H1 (cell line): ENCODE data around the gene PPP1R12A. TPM values are rescaled to one million over a fixed set of nuclear protein-coding genes. Genes with fewer than 3 reads are reported as not detected.

Experiments used
- CBX8 ChIP-seq: fragments of 300-800, 300-1000 bp; sonication (generic); IDR thresholded peaks from 2 replicates; pipeline ENCODE4 v1.7.1; 2016; ENCODE audit warnings: low read depth, low read length, borderline replicate concordance
- CHD7 ChIP-seq: fragments of 300-600 bp; sonication (generic); IDR thresholded peaks from 2 replicates; pipeline ENCODE4 v1.7.1; 2012; ENCODE audit warnings: low read length, moderate library complexity, mild to moderate bottlenecking, inconsistent platforms; ENCODE audit not compliant: insufficient replicate concordance
- POLR2AphosphoS5 ChIP-seq: IDR thresholded peaks from 2 replicates; pipeline ENCODE4 v1.6.1; 2011; ENCODE audit warnings: low read depth, low read length
- RAD21 ChIP-seq, 2 experiments: IDR thresholded peaks in 1 of 2; conservative IDR thresholded peaks in 1 of 2; 2 replicates each; pipeline ENCODE4 v1.6.1; 2011; ENCODE audit warnings: low read depth in 2 of 2, low read length in 2 of 2, improper control_type of control experiment in 1 of 2, inconsistent platforms in 1 of 2, mild to moderate bottlenecking in 1 of 2, moderate library complexity in 1 of 2
- RBBP5 ChIP-seq: IDR thresholded peaks from 2 replicates; pipeline ENCODE4 v1.7.1; 2012; ENCODE audit warnings: low read depth, mild to moderate bottlenecking, inconsistent platforms, low read length, moderate library complexity, borderline replicate concordance
- RXRA ChIP-seq: IDR thresholded peaks from 2 replicates; pipeline ENCODE4 v1.6.1; 2011; ENCODE audit warnings: low read depth, mild to moderate bottlenecking, low read length, moderate library complexity; ENCODE audit not compliant: insufficient read depth
- SAP30 ChIP-seq: fragments of 300-600 bp; sonication (generic); IDR thresholded peaks from 2 replicates; pipeline ENCODE4 v1.7.1; 2012; ENCODE audit warnings: low read length, moderate library complexity, mild to moderate bottlenecking, inconsistent platforms; ENCODE audit not compliant: insufficient read depth, insufficient replicate concordance
- SP2 ChIP-seq: IDR thresholded peaks from 2 replicates; pipeline ENCODE4 v1.6.1; 2012; ENCODE audit warnings: mild to moderate bottlenecking, low read length, inconsistent platforms
- SRF ChIP-seq: IDR thresholded peaks from 2 replicates; pipeline ENCODE4 v1.6.1; 2011; ENCODE audit warnings: mild to moderate bottlenecking, low read depth, low read length, moderate library complexity
- USF2 ChIP-seq: IDR thresholded peaks from 2 replicates; pipeline ENCODE4 v1.6.1; 2011; ENCODE audit warnings: low read length, improper control_type of control experiment
- polyA plus RNA-seq, 7 experiments: library from polyadenylated mRNA; depleted of rRNA in 3 of 7; stranded (reverse) in 5 of 7; unstranded in 2 of 7; fragments of >200 nt in 5 of 7; fragments of 200-250 nt in 2 of 7; gene quantifications; 1 replicate in 5 of 7; 2 replicates in 1 of 7; 4 replicates in 1 of 7; pipeline versions ENCODE4 v1.2.1 to v1.2.3, GENCODE V29; 2011 to 2013; ENCODE audit warnings: missing spikeins in 2 of 7, mixed read lengths in 2 of 7
- total RNA-seq: library from RNA; stranded (reverse); fragmentation: NEBNext Ultra II Directional; extraction: Animal tissue kit (Norgen Biotek cat#: 25700); gene quantifications from 2 replicates; pipeline ENCODE4 v1.2.1, GENCODE V29; 2021

Gene PPP1R12A
- total and polyA plus RNA-seq, 2 of the 8 experiments (the other 6 are each of a cell fraction or from before 2014, with no cell fraction given) = 14.7 to 81.5 TPM

DNA sequence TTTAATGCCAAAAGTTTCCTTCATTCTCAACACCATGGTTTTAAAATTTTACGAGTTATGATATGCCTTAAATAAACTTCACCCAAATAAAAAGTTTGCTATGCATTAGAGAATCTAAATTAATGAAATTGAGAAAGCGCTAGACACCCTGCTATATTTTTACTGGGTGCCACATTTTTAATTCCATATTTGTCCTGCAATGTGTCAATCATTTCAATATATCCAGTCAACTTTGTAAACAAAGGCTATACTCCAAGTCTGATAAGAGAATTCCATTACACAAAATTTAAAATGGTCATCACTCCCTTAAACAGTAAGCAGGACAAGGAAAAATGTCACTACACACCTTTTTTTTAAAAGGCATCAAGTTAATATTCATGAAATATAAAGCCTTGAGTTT is 1.9 kb downstream of the PPP1R12A start (continued):
- no peak for TF ChIP-seq CHD7
- TF ChIP-seq SP2 = no peak
- TF ChIP-seq USF2 = no peak
- no peak for TF ChIP-seq POLR2AphosphoS5
- TF ChIP-seq RAD21 (IDR thresholded peaks at IDR 0.05 in 1 of 2, conservative IDR thresholded peaks at IDR 0.05 in 1 of 2; ENCODE audit: low read depth in 2 of 2, low read length in 2 of 2) = no peak
- TF ChIP-seq RBBP5 = no peak
- no peak for TF ChIP-seq SRF
- TF ChIP-seq SAP30 = no peak
- no peak for TF ChIP-seq CBX8
- TF ChIP-seq RXRA = no peak
